Measurements from ENCODE around the gene MARCHF5. TPM values are rescaled to one million over a fixed set of nuclear protein-coding genes. Genes with fewer than 3 reads are reported as not detected.

MARCHF5 gene, protein sequence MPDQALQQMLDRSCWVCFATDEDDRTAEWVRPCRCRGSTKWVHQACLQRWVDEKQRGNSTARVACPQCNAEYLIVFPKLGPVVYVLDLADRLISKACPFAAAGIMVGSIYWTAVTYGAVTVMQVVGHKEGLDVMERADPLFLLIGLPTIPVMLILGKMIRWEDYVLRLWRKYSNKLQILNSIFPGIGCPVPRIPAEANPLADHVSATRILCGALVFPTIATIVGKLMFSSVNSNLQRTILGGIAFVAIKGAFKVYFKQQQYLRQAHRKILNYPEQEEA
- 19.0 and 22.8 TPM in 2 replicates for total RNA-seq

DNA sequence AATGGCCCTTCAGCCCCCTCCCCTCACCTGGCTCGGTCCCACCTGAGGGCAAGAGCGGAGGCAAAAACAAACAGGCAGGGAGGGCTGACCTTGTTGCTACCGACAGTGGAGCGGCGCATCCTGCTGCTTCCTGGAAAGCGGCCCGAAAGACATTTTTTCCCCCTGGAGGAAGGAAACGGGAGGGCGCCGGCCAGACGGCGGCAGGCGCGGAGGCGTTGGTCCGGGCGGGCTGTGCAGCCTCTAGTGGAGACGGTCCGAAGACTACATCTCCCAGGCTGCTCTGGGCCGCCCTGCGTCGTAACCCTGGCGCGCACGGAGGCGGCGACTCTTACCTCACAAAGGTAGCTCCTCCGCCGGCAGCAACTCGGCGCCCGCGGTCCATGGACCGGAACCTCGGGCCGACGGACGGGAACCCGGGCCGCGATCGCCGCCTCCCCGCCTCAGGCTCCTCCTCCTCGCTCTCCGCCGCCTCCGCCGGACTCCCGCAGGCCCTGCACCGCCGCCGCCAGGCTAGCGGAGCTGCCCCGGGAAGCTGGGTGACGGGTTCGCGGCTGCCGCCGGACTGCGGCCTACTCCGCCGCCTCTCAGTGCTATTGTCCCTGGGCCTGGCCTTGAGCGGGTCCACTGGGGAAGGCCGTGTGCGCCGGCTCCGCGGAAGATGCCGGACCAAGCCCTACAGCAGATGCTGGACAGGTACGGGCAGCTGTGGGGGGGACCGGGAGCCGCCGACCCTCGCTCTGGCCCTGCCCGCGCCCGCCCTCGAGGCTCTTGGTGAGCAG lies at the start of gene MARCHF5, which contains the start of gene CPEB3:
TSS of gene MARCHF5 (plus strand) at position 331 of the 779 bp plus-strand sequence. CDS start at position 659, 328 bp downstream.
TSS of gene CPEB3 (minus strand) at position 242 of the 779 bp plus-strand sequence. CDS start 50,728 bp downstream, outside the sequence.

Other genes with a start within 250 kb of the MARCHF5 start
- 0.48 and 1.5 TPM in 2 replicates for gene CPEB3, start 89 bp upstream of the MARCHF5 start, total RNA-seq

Data from tracheal epithelial cell (primary cell).